NCI-H510A (cell line): ENCODE measurements around the gene CAPN9.
"Not testable (repeated sequence)": the region's sequence is repeated elsewhere in the genome, so short reads cannot be mapped to it uniquely, and the experiment has no call there.

ENCODE experiments used
- DNase-seq: peaks from one replicate; lab custom pipeline; 2025; lab: John Stamatoyannopoulos, UW

The CAPN9 gene

DNA sequence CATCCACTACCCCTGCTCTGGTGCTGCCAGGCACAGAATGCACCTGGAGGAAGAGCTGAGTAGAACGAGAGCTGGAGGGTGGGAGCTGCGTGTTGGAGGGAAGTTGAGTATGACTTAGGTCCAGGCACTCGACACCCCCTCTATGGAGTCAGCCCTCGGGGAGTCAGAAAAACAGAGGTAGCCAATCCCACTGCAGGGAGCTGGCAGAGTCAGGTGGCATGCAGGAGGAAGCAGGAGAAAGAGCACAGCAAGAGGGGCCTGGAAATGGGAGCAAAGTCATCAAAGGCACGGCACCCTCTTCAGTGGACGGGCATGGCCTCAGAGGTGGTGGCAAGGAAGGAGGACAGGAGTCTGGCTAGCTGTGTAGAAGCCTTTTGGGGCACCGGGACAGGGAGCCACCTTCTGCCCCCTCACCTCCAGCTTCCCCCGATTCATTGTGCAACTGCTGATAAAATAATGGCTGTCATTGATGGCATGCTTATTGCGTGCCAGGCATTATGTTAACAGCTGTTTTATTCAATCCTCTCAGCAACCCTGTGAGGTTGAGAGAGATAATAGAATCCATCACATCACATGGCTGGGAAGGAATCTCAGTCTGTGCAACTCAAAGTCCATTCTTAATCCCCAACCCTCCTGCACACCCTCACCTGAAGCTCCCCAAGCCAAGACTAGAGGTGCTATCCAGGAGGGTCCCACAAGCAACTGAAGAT is 79.1 kb downstream of the CAPN9 start:
- no peak for DNase-seq

DNA sequence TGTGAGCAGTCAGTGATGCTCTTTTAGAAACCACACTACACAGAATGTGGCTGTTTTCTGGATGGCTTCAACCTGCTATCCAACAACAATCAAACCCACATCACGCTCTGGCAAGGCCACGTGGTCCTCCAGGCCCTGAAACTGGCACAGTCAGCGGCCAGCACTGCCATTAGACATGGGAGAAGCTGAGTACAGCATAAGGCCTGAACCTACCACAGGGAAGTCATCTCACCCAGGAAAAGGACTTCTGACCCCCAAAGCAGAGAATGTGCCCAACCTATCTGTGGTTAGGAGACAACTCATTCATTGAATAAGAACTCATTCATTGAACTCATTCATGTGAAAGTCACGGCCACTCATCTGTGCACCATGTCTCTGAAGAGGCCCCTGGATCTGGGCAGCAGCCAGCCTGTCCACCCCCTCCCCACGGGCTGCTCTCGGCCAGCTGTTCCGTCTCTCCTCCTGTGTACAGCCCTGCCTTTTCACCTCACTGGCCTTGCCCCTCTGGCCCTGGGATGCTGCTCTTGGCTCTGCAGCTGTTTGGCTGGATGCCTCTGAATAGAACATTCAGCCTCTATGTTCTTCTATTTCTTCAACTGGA is 80.0 kb downstream of the CAPN9 start:
- DNase-seq: no peak

DNA sequence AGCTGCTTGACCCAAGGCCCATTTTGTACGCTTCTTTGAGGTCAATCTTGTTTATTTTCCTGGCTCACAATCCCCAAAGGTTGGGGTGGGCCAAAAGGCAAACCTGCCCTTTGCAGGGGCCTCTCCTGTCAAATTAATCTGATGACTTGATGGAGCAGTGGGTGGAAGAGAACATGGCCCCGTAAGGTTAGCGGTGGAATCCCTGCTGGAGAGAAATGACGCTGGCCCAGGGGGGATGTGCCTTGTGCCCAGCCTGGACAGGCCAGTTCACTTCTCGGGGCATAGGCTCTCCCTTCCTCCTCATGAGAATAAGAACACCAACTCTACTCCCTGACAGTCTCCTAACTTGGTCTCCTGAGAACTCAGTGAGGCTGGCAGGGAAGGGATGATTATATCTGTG is 80.6 kb downstream of the CAPN9 start:
- no peak for DNase-seq

DNA sequence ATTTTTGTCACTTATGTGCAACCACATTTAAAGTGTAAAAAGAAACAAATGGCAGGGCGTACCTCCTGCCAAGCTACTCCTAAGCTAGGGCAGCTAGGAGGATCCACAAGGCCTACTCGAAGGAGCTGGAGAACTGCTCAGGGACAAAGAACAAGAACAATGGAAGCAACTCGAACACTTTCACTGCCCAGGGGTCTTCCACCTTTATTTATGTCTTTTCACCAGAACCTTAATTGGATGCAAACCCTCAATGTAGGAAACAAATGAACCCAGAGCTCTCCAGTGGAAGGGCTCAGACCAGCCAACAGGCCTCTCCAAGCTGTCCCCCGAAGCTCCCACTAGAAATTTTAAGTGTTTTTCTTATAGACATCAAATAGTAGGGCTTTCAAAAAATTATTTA is 81.2 kb downstream of the CAPN9 start:
- no peak for DNase-seq

DNA sequence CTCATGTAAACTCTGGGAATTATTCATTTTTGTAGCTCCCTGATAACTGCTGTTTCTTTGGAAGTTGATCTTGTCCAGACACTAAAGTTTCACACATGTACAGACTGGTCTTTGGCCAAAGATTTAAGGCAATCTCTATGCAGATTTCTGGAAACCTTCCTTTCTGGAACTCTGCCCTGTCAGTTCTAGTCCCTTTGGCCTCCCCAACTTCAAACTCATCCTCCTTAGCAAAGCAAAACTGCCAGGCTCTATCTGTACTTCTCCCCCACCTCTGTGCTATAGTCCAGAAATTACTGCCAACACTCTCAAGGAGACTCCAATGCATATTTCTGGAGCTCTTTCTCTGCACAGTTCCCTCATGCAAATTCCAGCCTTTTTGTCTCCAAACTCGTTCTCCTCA is 84.6 kb downstream of the CAPN9 start:
- DNase-seq: no peak

DNA sequence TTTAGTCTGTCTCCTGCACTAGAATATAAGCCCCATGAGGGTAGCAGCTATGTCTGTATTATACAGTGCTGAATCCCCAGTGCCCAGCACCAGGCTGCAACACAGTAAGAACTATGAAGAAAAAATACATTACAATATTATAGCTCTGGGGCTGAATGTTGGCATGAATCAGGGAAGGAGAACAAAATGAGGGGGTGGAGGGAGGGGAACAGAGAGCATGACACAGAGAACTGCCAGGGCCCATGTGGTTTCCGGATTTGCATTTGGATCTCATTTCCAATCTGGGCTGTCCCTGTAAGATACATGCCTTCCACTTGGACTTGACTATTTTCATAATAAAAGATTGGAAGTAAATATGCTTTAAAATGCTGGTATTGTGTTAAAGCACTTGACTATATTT is 85.3 kb downstream of the CAPN9 start:
- no peak for DNase-seq

DNA sequence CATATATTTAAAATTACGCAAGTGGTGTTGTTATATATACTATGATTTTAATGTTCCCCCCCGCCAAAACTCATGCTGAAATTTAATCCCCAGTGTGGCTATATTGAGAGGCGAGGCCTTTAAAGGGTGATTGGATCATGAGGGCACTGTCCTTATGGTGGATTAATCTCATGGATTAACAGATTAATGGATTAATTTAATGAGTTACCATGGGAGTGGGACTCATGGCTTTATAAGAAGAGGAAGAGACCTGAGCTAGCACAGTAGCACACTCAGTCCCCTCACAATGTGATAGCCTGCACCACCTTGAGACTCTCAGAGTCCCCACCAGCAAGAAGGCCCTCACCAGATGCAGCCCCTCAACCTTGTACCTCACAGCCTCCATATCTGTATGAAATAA is 86.3 kb downstream of the CAPN9 start:
- DNase-seq: no peak

DNA sequence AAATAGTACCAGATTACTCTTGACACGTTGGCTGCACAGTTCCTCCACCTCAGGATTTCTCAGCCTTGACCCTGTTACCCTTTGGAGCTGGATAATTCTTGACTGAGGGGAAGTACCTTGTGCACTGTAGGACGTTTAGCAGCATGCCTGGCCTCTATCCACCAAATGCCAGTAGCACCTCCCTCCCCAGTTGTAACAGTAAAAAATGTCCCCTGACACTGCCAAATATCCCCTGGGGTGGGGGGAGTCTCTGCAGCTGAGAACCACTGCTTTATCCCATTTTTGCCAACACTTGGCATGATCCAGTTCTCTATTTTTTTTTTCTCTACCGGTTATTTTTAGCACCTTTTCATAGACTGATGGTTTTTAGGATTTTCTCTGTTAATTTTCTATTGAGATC is 87.1 kb downstream of the CAPN9 start:
- no peak for DNase-seq

DNA sequence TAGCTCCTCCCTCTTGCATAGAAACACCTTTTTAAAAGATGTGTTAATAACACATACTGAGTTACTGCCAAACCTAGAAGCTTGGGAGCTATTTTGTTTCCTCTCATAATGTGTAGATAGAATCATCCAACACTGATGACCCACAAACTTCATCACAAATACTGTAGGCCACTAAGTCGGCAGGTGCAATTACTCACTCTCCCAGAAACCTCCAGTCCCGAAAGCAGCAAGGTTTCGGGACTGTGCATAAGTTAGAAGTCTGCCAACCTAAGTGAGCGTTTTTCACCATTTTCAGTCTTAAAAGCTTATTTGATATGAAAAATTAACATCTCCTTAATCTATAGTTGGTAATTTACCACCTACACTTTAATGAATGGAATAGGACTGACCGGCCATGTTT is 89.2 kb downstream of the CAPN9 start:
- DNase-seq: no peak

DNA sequence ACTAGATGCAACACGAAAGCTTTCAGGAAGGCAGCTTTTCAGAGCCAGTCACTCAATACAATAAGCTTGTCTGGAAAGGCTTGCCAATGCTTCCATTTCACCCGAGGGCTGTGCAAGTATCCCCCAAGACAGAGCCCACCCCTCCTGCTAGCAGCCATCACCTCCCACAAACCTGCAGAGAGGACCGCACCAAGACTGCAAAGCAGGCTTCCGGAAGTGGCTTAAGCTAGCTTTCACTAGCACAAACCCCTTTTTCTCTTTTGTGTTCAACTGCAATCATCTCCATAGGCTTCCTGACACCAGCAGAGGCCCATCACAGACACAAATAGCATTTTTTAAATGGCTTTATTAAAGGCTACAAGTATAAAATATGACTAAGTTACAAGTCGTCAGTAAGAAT is 89.6 kb downstream of the CAPN9 start:
- no peak for DNase-seq

DNA sequence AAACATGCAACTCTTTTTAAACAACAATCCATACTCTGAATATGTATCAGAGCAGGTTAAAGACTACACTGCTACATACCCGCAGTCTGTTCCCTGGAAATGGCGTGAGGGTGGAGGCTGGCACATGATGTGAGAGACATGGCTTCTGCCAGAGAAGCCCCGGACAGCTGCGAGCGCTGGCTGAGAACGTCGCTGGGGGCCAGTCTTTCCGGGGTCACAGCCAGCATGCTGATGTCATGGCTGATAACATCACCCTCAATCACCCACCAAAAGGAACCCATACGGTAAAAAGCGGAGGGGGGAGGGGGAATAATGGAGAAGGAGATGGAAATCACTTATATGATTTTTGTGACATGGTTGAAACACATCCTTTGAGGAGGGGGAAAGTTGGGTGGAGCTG is 92.0 kb downstream of the CAPN9 start:
- DNase-seq: no peak

DNA sequence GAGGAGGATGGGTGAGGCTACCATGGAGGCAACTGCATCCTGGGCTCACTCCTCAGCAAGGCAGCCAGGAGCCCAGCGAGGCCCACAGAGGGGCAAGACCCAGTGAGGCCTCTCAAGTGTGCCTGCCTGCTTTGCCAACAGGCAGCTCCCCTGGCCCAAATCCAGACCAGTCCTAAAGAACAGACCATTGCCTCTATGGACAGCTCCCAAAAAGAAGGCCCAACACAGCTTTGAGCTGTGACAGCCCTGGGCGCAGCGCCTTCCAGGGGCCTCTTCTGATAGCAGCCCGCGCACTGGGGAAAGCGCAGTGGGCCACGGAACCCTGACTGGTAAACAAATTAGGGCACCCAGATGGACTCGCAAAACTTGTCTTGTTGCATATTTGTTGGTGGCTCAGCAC is 95.6 kb downstream of the CAPN9 start:
- no peak for DNase-seq

DNA sequence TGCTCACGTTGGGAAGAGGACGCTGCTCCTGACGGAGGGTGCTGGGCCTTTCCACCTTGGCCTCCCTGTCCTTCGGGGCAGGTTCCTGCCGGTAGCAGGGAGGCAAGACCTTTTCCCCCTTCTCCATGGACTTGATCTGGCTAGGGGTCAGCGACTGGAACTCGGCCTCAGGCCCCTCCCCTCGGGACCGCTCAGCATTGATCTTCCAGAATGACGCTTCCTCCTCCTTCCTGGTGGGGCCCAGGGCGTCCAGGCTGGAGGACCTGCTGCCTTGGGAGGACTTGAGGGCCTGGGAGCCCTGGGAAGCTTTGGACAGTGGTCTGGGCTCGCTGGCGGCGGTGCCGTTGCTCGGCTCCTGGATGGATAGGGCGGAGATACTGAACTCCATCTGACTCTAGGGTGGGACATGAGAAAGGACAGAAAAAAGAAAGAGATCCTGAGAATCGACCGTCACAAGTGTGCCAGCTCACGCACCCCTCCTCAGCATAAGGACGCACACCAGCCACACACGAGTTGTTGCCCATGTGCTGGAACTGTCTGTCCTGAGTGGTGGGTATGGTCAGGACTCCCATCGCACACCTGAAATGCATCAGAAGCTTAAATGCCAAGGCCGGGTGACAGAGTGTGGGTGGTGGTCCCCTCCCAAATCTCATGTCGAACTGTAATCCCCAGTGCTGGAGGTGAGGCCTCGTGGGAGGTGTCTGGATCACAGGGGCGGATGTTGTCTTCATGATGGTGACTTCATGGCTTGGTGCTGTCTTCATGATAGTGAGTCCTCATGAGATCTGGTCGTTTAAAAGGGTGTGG is 96.5 kb downstream of the CAPN9 start:
- no peak for DNase-seq

DNA sequence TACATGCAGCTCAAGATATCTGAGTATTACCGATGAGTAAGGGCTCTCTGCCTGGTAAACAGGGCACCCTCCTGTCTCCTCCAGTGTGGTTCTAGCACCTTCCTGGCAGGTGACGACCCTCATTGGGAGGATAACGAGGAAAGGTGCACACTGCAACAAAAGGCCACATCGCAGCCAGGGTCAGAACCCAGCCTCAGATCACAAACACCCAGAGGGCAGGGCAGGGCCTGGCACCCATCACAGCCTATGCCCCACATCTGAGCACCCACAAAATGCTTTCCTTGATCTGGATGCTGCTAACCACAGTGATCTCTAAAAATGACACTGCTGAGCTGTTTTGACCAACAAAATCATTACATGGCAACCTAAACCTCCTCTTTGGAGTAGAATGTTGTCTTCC is 97.4 kb downstream of the CAPN9 start:
- DNase-seq: no peak

DNA sequence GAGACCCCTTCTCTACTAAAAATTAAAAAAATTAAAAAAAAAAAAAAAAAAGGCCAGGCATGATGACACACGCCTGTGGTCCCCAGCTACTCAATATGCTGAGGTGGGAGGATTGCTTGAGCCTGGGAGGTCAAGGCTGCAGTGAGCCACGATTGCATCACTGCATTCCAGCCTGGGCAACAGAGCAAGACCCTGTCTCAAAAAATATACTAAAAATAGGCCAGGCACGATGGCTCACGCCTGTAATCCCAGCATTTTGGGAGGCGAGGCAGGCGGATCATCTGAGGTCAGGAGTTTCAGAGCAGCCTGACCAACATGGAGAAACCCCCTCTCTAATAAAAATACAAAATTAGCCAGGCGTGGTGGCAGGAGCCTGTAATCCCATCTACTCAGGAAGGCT is 98.0 kb downstream of the CAPN9 start:
- not testable (repeated sequence) for DNase-seq

DNA sequence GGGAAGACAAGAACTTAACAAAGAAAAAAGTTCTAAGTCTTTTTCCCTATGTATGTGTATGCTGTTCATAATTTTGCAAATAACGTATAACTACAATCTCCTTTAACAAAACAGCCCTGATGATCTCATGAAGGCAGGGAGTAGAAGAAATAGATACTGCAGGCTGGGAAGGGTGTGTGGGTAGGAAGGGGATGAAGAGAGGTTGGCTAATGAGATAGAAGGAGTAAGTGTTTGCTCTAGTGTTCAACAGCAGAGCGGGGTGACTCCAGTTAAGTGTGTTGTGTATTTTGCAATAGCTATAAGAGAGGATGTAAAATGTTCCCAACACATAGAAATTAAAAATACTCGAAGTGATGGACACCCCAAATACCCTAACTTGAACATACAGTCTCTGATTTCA is 101.0 kb downstream of the CAPN9 start:
- DNase-seq: no peak

DNA sequence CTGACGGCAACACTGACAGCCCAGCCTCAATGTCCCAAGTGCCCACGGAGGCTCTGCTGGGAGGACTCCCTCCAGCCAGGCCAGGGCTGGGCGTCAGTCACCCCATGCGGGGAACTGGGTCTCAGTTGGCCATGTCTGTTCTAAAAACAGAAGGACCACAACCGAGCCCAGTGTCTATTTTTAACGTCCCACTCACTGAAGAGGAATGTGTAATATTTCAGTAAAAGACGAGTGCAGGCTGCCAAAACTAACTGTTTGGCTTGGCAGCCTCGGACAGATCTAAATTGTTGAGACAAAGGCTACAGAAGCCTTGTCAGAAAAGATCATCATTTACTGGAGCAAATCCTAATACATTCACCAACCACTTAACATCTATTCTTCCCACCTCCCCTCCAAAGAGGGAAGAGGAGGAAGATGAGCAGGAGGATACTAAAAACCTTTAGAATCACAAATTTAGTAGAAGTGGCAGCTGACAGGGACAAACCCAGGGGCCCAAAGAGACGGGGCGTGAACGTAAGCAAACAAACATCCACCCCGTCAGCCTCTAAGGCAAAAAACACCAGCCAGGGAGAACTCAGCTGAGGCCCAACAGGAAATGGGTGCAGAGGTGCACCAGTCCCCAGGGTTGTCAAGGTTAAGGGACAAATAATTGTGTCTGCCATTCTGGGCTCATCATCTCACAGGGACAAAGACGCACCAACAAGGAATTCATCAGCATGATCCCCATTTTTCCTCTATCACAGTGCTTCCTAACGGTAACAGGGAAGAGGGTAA is 102.5 kb downstream of the CAPN9 start:
- DNase-seq: no peak

DNA sequence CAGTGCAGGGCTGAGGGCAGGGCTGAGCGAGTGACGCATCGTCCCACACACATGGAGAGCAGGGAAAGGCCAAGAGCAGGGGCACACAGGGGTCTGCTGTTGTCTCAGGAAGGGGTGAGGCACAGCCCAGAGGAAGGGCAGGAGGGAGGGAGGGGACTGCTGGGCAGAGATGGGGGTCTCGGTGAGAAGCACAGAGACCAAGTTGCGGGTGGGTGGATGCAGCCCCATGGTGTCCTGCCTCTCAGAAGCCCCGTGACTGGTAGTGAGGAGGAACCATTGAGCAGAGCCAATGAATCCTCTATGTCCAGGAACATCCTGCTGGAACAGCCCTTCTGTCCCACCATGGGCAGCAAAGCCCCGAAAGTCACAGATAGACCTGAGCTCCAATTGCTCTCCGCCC is 103.4 kb downstream of the CAPN9 start:
- DNase-seq: no peak

DNA sequence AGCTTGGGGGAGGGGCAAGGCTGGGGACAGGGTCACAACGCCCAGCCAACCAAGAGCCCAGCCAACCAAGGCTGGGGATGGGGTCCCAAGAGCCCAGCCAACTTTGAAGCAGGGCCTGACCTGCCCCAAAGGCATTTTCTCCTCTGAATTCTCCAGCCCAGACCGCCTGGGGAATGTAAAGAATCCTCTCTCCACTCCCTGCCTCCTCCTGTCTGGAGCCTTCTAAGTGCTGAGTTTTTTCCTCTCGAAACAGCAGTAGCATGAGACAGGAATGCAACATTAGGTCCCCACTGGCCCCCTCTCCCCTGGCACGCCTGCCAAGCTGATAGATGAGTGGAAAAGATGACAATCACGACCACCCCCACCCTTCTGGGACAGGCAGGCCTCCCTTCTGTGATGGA is 104.1 kb downstream of the CAPN9 start:
- no peak for DNase-seq
